Measurements from ENCODE around the gene GTF2H4. TPM values are rescaled to one million over a fixed set of nuclear protein-coding genes. Genes with fewer than 3 reads are reported as not detected.
"Not testable (repeated sequence)": the region's sequence is repeated elsewhere in the genome, so short reads cannot be mapped to it uniquely, and the experiment has no call there.

Gene GTF2H4
- total and polyA plus RNA-seq, 2 donors (not counting 1 experiment from before 2014, with no cell fraction given), result 12.2 to 15.3 TPM

DNA sequence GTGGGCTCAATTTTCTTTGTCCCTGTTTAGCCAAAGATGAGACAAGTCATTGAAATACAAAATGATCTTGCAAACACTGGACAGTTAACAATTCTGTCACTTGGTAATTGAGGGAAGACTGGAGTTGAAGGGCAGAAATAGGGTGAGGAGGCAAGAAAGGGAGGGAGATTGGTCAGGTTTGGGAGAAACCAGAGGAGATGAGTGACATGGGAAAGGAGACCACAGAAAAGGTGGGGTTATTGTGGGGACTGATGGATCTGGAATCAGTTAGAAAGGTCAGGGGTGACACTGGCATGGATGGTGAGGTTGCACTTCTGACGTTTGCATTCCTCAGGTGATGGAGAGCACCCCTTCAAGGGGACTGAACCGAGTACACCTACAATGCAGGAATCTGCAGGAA, 693 bp downstream of the GTF2H4 start:
- H2AFZ ChIP-seq (ENCODE audit: low read length), result peak overlapping the region; percentile 87
- DNase-seq (ENCODE audit: low read depth in 2 of 2), result no peak
- no peaks in the 10 kb centered on the region for H3K27me3 ChIP-seq (ENCODE audit: control insufficient read depth, insufficient read depth, low read length)
- peaks cover 7% of the 10 kb centered on the region for H3K36me3 ChIP-seq (ENCODE audit: control insufficient read depth, insufficient read depth, low read length)
- peaks cover 8% of the 10 kb centered on the region for H3K4me1 ChIP-seq (ENCODE audit: control insufficient read depth, extremely low read depth, insufficient read depth, low read length)
- peak overlapping the region; percentile 65 for H3K27ac ChIP-seq (ENCODE audit: insufficient read depth, low read length)
- peak overlapping the region; percentile 96 for H3K4me2 ChIP-seq (ENCODE audit: extremely low read depth, insufficient read depth, low read length)
- no peak for TF ChIP-seq EZH2 (IDR thresholded peaks at IDR 0.05; ENCODE audit: low read length, missing control alignments)
- TF ChIP-seq, protein P1, sequence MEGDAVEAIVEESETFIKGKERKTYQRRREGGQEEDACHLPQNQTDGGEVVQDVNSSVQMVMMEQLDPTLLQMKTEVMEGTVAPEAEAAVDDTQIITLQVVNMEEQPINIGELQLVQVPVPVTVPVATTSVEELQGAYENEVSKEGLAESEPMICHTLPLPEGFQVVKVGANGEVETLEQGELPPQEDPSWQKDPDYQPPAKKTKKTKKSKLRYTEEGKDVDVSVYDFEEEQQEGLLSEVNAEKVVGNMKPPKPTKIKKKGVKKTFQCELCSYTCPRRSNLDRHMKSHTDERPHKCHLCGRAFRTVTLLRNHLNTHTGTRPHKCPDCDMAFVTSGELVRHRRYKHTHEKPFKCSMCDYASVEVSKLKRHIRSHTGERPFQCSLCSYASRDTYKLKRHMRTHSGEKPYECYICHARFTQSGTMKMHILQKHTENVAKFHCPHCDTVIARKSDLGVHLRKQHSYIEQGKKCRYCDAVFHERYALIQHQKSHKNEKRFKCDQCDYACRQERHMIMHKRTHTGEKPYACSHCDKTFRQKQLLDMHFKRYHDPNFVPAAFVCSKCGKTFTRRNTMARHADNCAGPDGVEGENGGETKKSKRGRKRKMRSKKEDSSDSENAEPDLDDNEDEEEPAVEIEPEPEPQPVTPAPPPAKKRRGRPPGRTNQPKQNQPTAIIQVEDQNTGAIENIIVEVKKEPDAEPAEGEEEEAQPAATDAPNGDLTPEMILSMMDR (conservative IDR thresholded peaks at IDR 0.05 in 1 of 2, IDR thresholded peaks at IDR 0.05 in 1 of 2; ENCODE audit: low read depth in 1 of 2, low read length in 2 of 2), result no peak
- peak overlapping the region; percentile 53 for H3K9ac ChIP-seq (ENCODE audit: insufficient read depth, low read length)
- peak overlapping the region; percentile 77 to 86 (median 81) for H3K4me3 ChIP-seq (replicated peaks in 1 of 4; ENCODE audit: control extremely low read depth in 1 of 4, insufficient read depth in 1 of 4, low read depth in 3 of 4, low read length in 4 of 4)
- H3K9me3 ChIP-seq (ENCODE audit: control insufficient read depth, insufficient read depth, low read depth, low read length), result no peaks in the 10 kb centered on the region
- no peaks in the 10 kb centered on the region for H4K20me1 ChIP-seq (ENCODE audit: control insufficient read depth, extremely low read depth, insufficient read depth, low read length)
- peaks cover 10% of the 10 kb centered on the region for H3K79me2 ChIP-seq (ENCODE audit: control insufficient read depth, insufficient read depth, low read length)

DNA sequence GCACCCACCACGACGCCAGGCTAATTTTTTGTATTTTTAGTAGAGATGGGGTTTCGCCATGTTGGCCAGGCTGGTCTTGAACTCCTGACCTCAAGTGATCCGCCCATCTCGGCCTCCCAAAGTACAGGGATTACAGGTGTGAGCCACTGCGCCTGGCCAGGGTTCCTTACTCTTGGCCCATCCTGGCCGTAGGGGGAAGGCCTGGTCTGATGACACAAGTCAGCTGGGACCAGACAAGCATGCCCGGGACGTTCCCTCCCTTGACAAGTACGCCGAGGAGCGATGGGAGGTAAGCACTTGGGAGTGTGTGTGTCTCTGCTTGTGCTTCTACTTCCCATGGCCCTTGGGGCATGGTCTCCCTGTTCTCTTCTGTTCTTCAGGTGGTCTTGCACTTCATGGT, 2.5 kb downstream of the GTF2H4 start:
- not testable (repeated sequence) for DNase-seq (ENCODE audit: low read depth in 2 of 2); H3K4me2 ChIP-seq (ENCODE audit: extremely low read depth, insufficient read depth, low read length); H3K36me3 ChIP-seq (ENCODE audit: control insufficient read depth, insufficient read depth, low read length); H3K4me3 ChIP-seq (replicated peaks in 1 of 4; ENCODE audit: control extremely low read depth in 1 of 4, insufficient read depth in 1 of 4, low read depth in 3 of 4, low read length in 4 of 4); H4K20me1 ChIP-seq (ENCODE audit: control insufficient read depth, extremely low read depth, insufficient read depth, low read length); H3K27me3 ChIP-seq (ENCODE audit: control insufficient read depth, insufficient read depth, low read length); H2AFZ ChIP-seq (ENCODE audit: low read length); H3K9ac ChIP-seq (ENCODE audit: insufficient read depth, low read length); H3K9me3 ChIP-seq (ENCODE audit: control insufficient read depth, insufficient read depth, low read depth, low read length); H3K27ac ChIP-seq (ENCODE audit: insufficient read depth, low read length)
- Histone ChIP-seq H3K79me2 (ENCODE audit: control insufficient read depth, insufficient read depth, low read length) (peaks cover 10% of the 10 kb centered on the region), H3K4me1 (ENCODE audit: control insufficient read depth, extremely low read depth, insufficient read depth, low read length) (peaks cover 14% of the 10 kb centered on the region)

DNA sequence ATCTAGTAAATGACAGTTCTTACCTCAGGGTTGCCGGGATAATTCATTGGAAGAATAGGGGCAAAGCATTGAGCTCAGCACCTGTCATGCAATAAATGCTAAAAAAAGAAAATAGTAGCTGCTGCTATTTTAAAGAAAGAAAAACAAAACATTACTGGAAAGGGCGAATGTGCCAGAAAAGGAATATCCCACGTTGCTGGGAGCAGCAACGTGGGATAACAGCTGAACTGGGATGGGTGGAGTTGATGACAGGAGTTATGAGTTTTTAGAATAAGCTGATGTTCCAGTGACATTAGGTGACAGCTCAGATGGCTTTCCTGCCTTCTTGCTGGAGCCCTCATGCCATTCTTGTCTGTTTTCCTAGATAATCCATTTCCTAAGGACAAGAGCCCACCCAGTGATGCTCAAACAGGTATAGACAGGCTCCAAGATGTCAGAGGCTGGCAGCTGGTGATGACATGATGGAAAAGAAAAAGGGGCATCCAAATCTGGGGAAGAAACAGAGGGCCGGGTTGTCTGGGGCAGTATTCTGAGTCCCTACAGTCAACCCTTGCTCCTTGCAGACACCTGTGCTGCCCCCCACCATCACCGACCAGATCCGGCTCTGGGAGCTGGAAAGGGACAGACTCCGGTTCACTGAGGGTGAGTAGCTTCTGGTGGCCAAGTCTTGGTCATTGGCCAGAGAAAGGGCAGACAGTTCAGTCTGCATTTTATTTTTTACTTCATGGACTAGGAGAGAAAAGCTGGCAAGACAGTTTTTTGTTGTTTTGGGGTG, 4.9 kb downstream of the GTF2H4 start:
- Histone ChIP-seq H3K27me3 (ENCODE audit: control insufficient read depth, insufficient read depth, low read length) (no peaks in the 10 kb centered on the region), H4K20me1 (ENCODE audit: control insufficient read depth, extremely low read depth, insufficient read depth, low read length) (no peaks in the 10 kb centered on the region), H3K79me2 (ENCODE audit: control insufficient read depth, insufficient read depth, low read length) (peaks cover 10% of the 10 kb centered on the region), H3K4me2 (ENCODE audit: extremely low read depth, insufficient read depth, low read length) (no peak overlapping the region), H3K36me3 (ENCODE audit: control insufficient read depth, insufficient read depth, low read length) (peaks cover 11% of the 10 kb centered on the region), H3K4me1 (ENCODE audit: control insufficient read depth, extremely low read depth, insufficient read depth, low read length) (peaks cover 14% of the 10 kb centered on the region), H3K4me3 (replicated peaks in 1 of 4; ENCODE audit: control extremely low read depth in 1 of 4, insufficient read depth in 1 of 4, low read depth in 3 of 4, low read length in 4 of 4) (no peak overlapping the region), H3K27ac (ENCODE audit: insufficient read depth, low read length) (no peak overlapping the region), H3K9me3 (ENCODE audit: control insufficient read depth, insufficient read depth, low read depth, low read length) (no peaks in the 10 kb centered on the region), H3K9ac (ENCODE audit: insufficient read depth, low read length) (no peak overlapping the region), H2AFZ (ENCODE audit: low read length) (no peak overlapping the region)
- no peak for DNase-seq (ENCODE audit: low read depth in 2 of 2)
- no peak for TF ChIP-seq EZH2 (IDR thresholded peaks at IDR 0.05; ENCODE audit: low read length, missing control alignments)
- TF ChIP-seq, protein P1 (conservative IDR thresholded peaks at IDR 0.05 in 1 of 2, IDR thresholded peaks at IDR 0.05 in 1 of 2; ENCODE audit: low read depth in 1 of 2, low read length in 2 of 2), result no peak

Data from fibroblast of lung (primary cell).